GM13976 (cell line): ENCODE results near the gene WFDC6.

ENCODE experiments used
- DNase-seq: peaks from one replicate; pipeline ENCODE4 v3.0.0; 2012; ENCODE audit warnings: low spot score
- CTCF ChIP-seq: IDR thresholded peaks from 2 replicates; pipeline ENCODE4 v1.5.1; 2012; ENCODE audit warnings: borderline replicate concordance, mild to moderate bottlenecking; ENCODE audit not compliant: insufficient read depth; ENCODE audit errors: extremely low read depth, missing control alignments, control extremely low read depth
- in situ Hi-C: fragments of 300-500 bp; cut with MboI; formaldehyde crosslinking; loops from one replicate; pipeline ENCODE4 v1.12.0; 2022; ENCODE audit warnings: low sequenced_read_pairs, mixed read lengths, inconsistent platforms; ENCODE audit not compliant: unreplicated experiment

WFDC6 gene

GRCh38 chr20:45507011-45507820, 32.1 kb downstream of the WFDC6 start:
- in situ Hi-C loops: no loop called here
- DNase-seq: no peak
- no peak for TF ChIP-seq CTCF

- in situ Hi-C loops: no loop called here
- DNase-seq: no peak
- TF ChIP-seq CTCF: no peak
Measured at GRCh38 chr20:45506398-45506797, 32.9 kb downstream of the WFDC6 start.

- DNase-seq: no peak
- in situ Hi-C loops: no loop called here
- no peak for TF ChIP-seq CTCF
Measured at GRCh38 chr20:45503403-45503802, 35.9 kb downstream of the WFDC6 start.

GRCh38 chr20:45502561-45502960, 36.7 kb downstream of the WFDC6 start:
- in situ Hi-C loops: no loop called here
- TF ChIP-seq CTCF: no peak
- no peak for DNase-seq

GRCh38 chr20:45501600-45501999, 37.7 kb downstream of the WFDC6 start:
- TF ChIP-seq CTCF: no peak
- no peak for DNase-seq
- in situ Hi-C loops: no loop called here

GRCh38 chr20:45500022-45500421, 39.3 kb downstream of the WFDC6 start:
- DNase-seq: no peak
- in situ Hi-C loops: no loop called here
- no peak for TF ChIP-seq CTCF

GRCh38 chr20:45497971-45498494, 41.2 kb downstream of the WFDC6 start:
- in situ Hi-C loops: no loop called here
- no peak for TF ChIP-seq CTCF
- DNase-seq: no peak
